H1 (cell line): ENCODE data around the gene OR4F6. TPM values are rescaled to one million over a fixed set of nuclear protein-coding genes. Genes with fewer than 3 reads are reported as not detected.

ENCODE experiments used
- CTCF ChIP-seq, 3 experiments: IDR thresholded peaks; 1 replicate in 2 of 3; 2 replicates in 1 of 3; pipeline versions ENCODE4 v1.5.1 to v1.6.1; 2011; ENCODE audit warnings: low read length in 3 of 3, mild to moderate bottlenecking in 3 of 3, inconsistent platforms in 2 of 3, low read depth in 1 of 3, moderate library complexity in 1 of 3; ENCODE audit not compliant: insufficient read depth in 1 of 3; ENCODE audit errors: control extremely low read depth in 1 of 3
- polyA plus RNA-seq, 7 experiments: library from polyadenylated mRNA; depleted of rRNA in 3 of 7; stranded (reverse) in 5 of 7; unstranded in 2 of 7; fragments of >200 nt in 5 of 7; fragments of 200-250 nt in 2 of 7; gene quantifications; 1 replicate in 5 of 7; 2 replicates in 1 of 7; 4 replicates in 1 of 7; pipeline versions ENCODE4 v1.2.1 to v1.2.3, GENCODE V29; 2011 to 2013; ENCODE audit warnings: missing spikeins in 2 of 7, mixed read lengths in 2 of 7
- total RNA-seq: library from RNA; stranded (reverse); fragmentation: NEBNext Ultra II Directional; extraction: Animal tissue kit (Norgen Biotek cat#: 25700); gene quantifications from 2 replicates; pipeline ENCODE4 v1.2.1, GENCODE V29; 2021

The OR4F6 gene
- total and polyA plus RNA-seq, 2 of the 8 experiments (the other 6 are each of a cell fraction or from before 2014, with no cell fraction given): not detected

- TF ChIP-seq CTCF (IDR thresholded peaks at IDR 0.05; ENCODE audit: control extremely low read depth in 1 of 3, insufficient read depth in 1 of 3, low read depth in 1 of 3, low read length in 3 of 3): no peak
These were observed 4.1 kb downstream of the OR4F6 start (continued) for GRCh38 chr15:101807345-101807945.
